M059J (cell line): ENCODE results near the gene NOTCH1. TPM values are rescaled to one million over a fixed set of nuclear protein-coding genes. Genes with fewer than 3 reads are reported as not detected.

ENCODE experiments used
- DNase-seq: peaks from one replicate; pipeline ENCODE4 v3.0.0-alpha.2; 2012; ENCODE audit warnings: low read depth
- total RNA-seq: library from RNA; depleted of rRNA; stranded (reverse); fragments of >200 nt; shearing (Covaris generic); gene quantifications from 2 replicates; pipeline ENCODE4 v1.2.3, GENCODE V29; 2014

NOTCH1 gene
- total RNA-seq, 1 experiment from 2014 or later = 12.1 TPM

- no peak for DNase-seq
These were observed 44.2 kb downstream of the NOTCH1 start for GRCh38 chr9:136501686-136502085.

GRCh38 chr9:136499935-136500910 lies 45.6 kb downstream of the NOTCH1 start:
- no peak for DNase-seq

GRCh38 chr9:136499071-136499934 lies 46.5 kb downstream of the NOTCH1 start:
- no peak for DNase-seq

- no peak for DNase-seq
These were observed 47.7 kb downstream of the NOTCH1 start for GRCh38 chr9:136497916-136498695.

- no peak for DNase-seq
These were observed 48.8 kb downstream of the NOTCH1 start for GRCh38 chr9:136496801-136497620.

- DNase-seq = no peak
These were observed 49.7 kb downstream of the NOTCH1 start for GRCh38 chr9:136496181-136496580.

GRCh38 chr9:136495238-136495800 lies 50.5 kb downstream of the NOTCH1 start:
- no peak for DNase-seq

GRCh38 chr9:136494531-136495215 lies 51.2 kb downstream of the NOTCH1 start:
- DNase-seq = no peak

- DNase-seq = no peak
These were observed 51.8 kb downstream of the NOTCH1 start for GRCh38 chr9:136494012-136494411.

GRCh38 chr9:136493567-136493971 lies 52.3 kb downstream of the NOTCH1 start:
- no peak for DNase-seq

- DNase-seq = no peak
These were observed 52.8 kb downstream of the NOTCH1 start for GRCh38 chr9:136492978-136493522.

- DNase-seq = no peak
These were observed 56.1 kb downstream of the NOTCH1 start for GRCh38 chr9:136489731-136490130.

GRCh38 chr9:136488247-136489214 lies 57.3 kb downstream of the NOTCH1 start:
- peak; percentile 44 for DNase-seq

GRCh38 chr9:136487672-136488071 lies 58.2 kb downstream of the NOTCH1 start:
- DNase-seq = no peak

- no peak for DNase-seq
These were observed 58.8 kb downstream of the NOTCH1 start for GRCh38 chr9:136486823-136487620.

GRCh38 chr9:136486131-136486530 lies 59.7 kb downstream of the NOTCH1 start:
- no peak for DNase-seq
